Panc1 (cell line): ENCODE results near the gene PRR36. TPM values are rescaled to one million over a fixed set of nuclear protein-coding genes. Genes with fewer than 3 reads are reported as not detected.

Experiments
- ATAC-seq: fragments of 200-7000 bp; cut with Tn5 transposase; 2 replicates; pipeline ENCODE4 v1.9.1; 2020; ENCODE audit warnings: mild to moderate bottlenecking, moderate library complexity
- BruUV-seq: library from RNA; stranded (reverse); fragments of 400-500 nt; replicated peaks from 2 replicates; lab custom pipeline; 2021; lab: Mats Ljungman, UMichigan
- CTCF ChIA-PET: fragments of 300-600 bp; sonication (Branson Sonifier 250); formaldehyde crosslinking; loops from one replicate; lab custom pipeline; 2022; ENCODE audit warnings: antibody characterized with exemption; lab: Charles Lee
- POLR2A ChIA-PET: fragments of 300-600 bp; sonication (Branson Sonifier 250); formaldehyde crosslinking; loops from one replicate; lab custom pipeline; 2022; ENCODE audit warnings: antibody characterized with exemption; lab: Charles Lee
- DNase-seq: peaks from one replicate; pipeline ENCODE4 v3.0.0-alpha.2; 2010; ENCODE audit warnings: low read depth, low spot score
- H3K27ac ChIP-seq: 2 replicates; pipeline ENCODE4 v1.5.1; 2011; ENCODE audit warnings: mild to moderate bottlenecking, low read length, inconsistent platforms
- H3K27me3 ChIP-seq: fragments of 200-500 bp; sonication (Bioruptor generic); 2 replicates; pipeline ENCODE4 v1.6.0; 2014; ENCODE audit warnings: low read length, inconsistent platforms; ENCODE audit not compliant: control insufficient read depth, insufficient read depth
- H3K36me3 ChIP-seq: fragments of 200-500 bp; sonication (Bioruptor generic); 2 replicates; pipeline ENCODE4 v1.5.1; 2014; ENCODE audit warnings: inconsistent platforms, mild to moderate bottlenecking, low read length, moderate library complexity; ENCODE audit not compliant: control insufficient read depth, insufficient read depth
- H3K4me1 ChIP-seq: 2 replicates; pipeline ENCODE4 v1.5.1; 2011; ENCODE audit warnings: inconsistent platforms, mild to moderate bottlenecking, low read length, moderate library complexity; ENCODE audit not compliant: control insufficient read depth, insufficient read depth
- H3K4me3 ChIP-seq, 2 experiments: 2 replicates each; pipeline ENCODE4 v1.5.1; 2011 to 2012; ENCODE audit warnings: low read depth in 2 of 2, low read length in 2 of 2, mild to moderate bottlenecking in 2 of 2, inconsistent platforms in 1 of 2, moderate library complexity in 1 of 2
- H3K9me3 ChIP-seq: fragments of 200-500 bp; sonication (Bioruptor generic); 2 replicates; pipeline ENCODE4 v1.5.1; 2014; ENCODE audit warnings: low read depth, mild to moderate bottlenecking, inconsistent platforms, low read length, moderate library complexity; ENCODE audit not compliant: control insufficient read depth, insufficient read depth
- POLR2AphosphoS5 ChIP-seq: IDR thresholded peaks from 2 replicates; pipeline ENCODE4 v1.6.1; 2012; ENCODE audit warnings: mild to moderate bottlenecking, low read depth, low read length, moderate library complexity
- REST ChIP-seq, 2 experiments: IDR thresholded peaks; 2 replicates each; pipeline ENCODE4 v1.6.1; 2011 to 2012; ENCODE audit warnings: low read depth in 2 of 2, control low read depth in 1 of 2, low read length in 1 of 2, mild to moderate bottlenecking in 1 of 2, moderate library complexity in 1 of 2; ENCODE audit not compliant: insufficient read depth in 1 of 2
- SIN3A ChIP-seq: IDR thresholded peaks from 2 replicates; pipeline ENCODE4 v1.6.1; 2012; ENCODE audit warnings: low read depth, mild to moderate bottlenecking, low read length, moderate library complexity, borderline replicate concordance; ENCODE audit not compliant: insufficient read depth
- TCF7L2 ChIP-seq: IDR thresholded peaks from 2 replicates; pipeline ENCODE4 v1.6.1; 2011; ENCODE audit warnings: mild to moderate bottlenecking, low read depth, low read length, inconsistent platforms
- in situ Hi-C: cut with HindIII; loops from 2 replicates; pipeline ENCODE4 v1.10.0; 2016; ENCODE audit warnings: low sequenced_read_pairs, low pct_unique_long_range_greater_than_20kb
- intact Hi-C: fragments of 100-400 bp; cut with micrococcal nuclease; formaldehyde crosslinking; loops from one replicate; pipeline ENCODE4 v1.10.0; 2022; ENCODE audit not compliant: unreplicated experiment
- total RNA-seq: library from RNA; stranded (reverse); gene quantifications from one replicate; pipeline ENCODE4 v1.2.1, GENCODE V29; 2021; ENCODE audit not compliant: unreplicated experiment
- TF ChIP-seq, protein P1 (sequence below): fragments of 450-650 bp; IDR thresholded peaks from 2 replicates; pipeline ENCODE4 v1.5.1; 2017; ENCODE audit warnings: mild to moderate bottlenecking

The PRR36 gene
- total RNA-seq, 1 experiment from 2014 or later = 3.7 TPM

DNA sequence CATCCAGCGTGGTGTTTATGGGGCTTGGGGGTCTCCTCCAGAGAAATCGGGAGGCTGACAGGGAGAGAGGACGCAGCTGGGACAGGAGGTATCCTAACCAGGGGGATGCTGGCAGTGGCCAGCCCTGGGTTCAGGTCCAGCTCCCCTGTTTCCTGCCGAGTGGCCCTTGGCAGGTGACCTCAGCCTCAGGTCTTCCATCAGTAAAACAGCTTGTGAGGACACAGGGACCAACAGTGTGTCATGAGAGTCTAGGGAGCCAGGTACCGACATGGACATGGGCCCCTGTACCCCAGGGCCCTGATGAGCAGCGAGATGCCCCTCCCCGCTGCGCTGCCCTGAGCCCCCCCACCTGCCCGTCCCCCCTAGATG is 24.6 kb downstream of the PRR36 start:
- Histone ChIP-seq H3K9me3 (no peaks in the 10 kb centered on the region), H3K27ac (no peak overlapping the region), H3K36me3 (no peaks in the 10 kb centered on the region), H3K4me3 (no peak overlapping the region), H3K27me3 (no peaks in the 10 kb centered on the region), H3K4me1 (no peaks in the 10 kb centered on the region; the same call in 1 of the 2 replicates)
- in situ Hi-C loops = no loop called here
- TF ChIP-seq, protein P1, sequence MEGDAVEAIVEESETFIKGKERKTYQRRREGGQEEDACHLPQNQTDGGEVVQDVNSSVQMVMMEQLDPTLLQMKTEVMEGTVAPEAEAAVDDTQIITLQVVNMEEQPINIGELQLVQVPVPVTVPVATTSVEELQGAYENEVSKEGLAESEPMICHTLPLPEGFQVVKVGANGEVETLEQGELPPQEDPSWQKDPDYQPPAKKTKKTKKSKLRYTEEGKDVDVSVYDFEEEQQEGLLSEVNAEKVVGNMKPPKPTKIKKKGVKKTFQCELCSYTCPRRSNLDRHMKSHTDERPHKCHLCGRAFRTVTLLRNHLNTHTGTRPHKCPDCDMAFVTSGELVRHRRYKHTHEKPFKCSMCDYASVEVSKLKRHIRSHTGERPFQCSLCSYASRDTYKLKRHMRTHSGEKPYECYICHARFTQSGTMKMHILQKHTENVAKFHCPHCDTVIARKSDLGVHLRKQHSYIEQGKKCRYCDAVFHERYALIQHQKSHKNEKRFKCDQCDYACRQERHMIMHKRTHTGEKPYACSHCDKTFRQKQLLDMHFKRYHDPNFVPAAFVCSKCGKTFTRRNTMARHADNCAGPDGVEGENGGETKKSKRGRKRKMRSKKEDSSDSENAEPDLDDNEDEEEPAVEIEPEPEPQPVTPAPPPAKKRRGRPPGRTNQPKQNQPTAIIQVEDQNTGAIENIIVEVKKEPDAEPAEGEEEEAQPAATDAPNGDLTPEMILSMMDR = no peak
- TF ChIP-seq SIN3A (no peak), REST (IDR thresholded peaks at IDR 0.05; ENCODE audit: insufficient read depth in 1 of 2, low read depth in 2 of 2, low read length in 1 of 2) (no peak), TCF7L2 (no peak), POLR2AphosphoS5 (no peak)
- ATAC-seq (no peak), DNase-seq (no peak)
- CTCF ChIA-PET = no interaction called here
- no TSS peak for BruUV-seq
- intact Hi-C loops = no loop called here
- POLR2A ChIA-PET = interaction anchor here (0.6 kb wide), 1 partner anchor 221 kb away, joined by 9 read pairs; no protein-coding TSS in a partner anchor

DNA sequence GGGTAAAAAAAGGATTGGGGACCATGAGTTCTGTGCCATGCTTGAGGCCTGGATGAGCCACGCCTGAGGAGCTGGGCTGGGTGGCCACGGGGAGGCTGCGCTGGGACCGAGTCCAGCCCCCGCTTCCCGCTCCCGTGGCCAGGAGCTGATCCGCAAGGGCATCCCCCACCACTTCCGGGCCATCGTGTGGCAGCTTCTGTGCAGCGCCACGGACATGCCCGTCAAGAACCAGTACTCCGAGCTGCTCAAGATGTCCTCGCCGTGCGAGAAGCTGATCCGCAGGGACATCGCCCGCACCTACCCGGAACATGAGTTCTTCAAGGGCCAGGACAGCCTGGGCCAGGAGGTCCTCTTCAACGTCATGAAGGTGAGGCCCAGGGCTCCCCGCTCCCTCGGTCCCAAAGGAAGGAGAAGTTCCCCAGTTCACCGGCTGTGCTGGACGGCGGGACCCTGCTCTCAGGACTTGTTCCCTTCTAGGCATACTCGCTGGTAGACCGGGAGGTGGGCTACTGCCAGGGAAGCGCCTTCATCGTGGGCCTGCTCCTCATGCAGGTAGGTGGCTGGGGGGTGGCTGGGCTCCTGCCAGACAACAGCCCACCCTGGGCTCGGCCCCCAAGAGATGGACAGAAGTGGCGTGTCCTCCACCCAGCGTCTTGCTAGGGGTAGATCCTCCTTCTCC is 25.3 kb downstream of the PRR36 start:
- intact Hi-C loops = no loop called here
- in situ Hi-C loops = no loop called here
- ChIA-PET POLR2A (no interaction called here), CTCF (interaction anchor here (0.7 kb wide), 1 partner anchor 265 kb away, joined by 3 read pairs; no protein-coding TSS in a partner anchor)
- H3K4me3 ChIP-seq = no peak overlapping the region
- H3K27ac ChIP-seq = no peak overlapping the region
- ATAC-seq (no peak), DNase-seq (no peak)
- H3K27me3 ChIP-seq = no peaks in the 10 kb centered on the region
- no peaks in the 10 kb centered on the region for H3K36me3 ChIP-seq
- TF ChIP-seq REST (IDR thresholded peaks at IDR 0.05; ENCODE audit: insufficient read depth in 1 of 2, low read depth in 2 of 2, low read length in 1 of 2) (no peak), SIN3A (no peak), POLR2AphosphoS5 (no peak), TCF7L2 (no peak)
- TF ChIP-seq, protein P1 = no peak
- H3K4me1 ChIP-seq = no peaks in the 10 kb centered on the region; the same call in 1 of the 2 replicates
- H3K9me3 ChIP-seq = no peaks in the 10 kb centered on the region
- no TSS peak for BruUV-seq
